ENCODE measurements around the gene DMD. TPM values are rescaled to one million over a fixed set of nuclear protein-coding genes. Genes with fewer than 3 reads are reported as not detected.

DMD gene
- total and polyA plus RNA-seq, 9 donors = 14.0 to 70.5 (median 37.6) TPM

DNA sequence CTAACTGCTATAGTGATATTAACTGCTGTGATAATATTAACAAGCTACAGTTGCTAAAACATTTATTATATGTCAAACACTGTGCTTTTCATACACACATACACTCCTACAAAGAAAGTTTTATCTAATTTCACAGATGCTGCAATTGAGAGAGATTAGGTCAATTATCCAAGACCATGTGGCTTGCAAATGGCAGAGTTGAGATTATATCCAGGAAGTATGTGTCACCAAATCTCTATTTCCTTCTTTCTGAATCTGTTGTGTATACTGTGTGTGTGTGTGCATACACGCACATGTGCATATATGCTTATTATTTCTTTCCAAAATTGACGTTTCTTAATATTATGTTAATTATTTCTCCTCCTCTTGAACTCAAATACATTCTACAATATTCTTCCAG lies 1363.6 kb downstream of the DMD start:
- Histone ChIP-seq H3K9me3 (no peaks in the 10 kb centered on the region), H3K27ac (no peak overlapping the region), H3K27me3 (no peaks in the 10 kb centered on the region), H3K4me3 (no peak overlapping the region), H3K4me1 (ENCODE audit: insufficient read depth) (no peaks in the 10 kb centered on the region), H3K36me3 (no peaks in the 10 kb centered on the region)
- intact Hi-C loops (cut with DNase I) = no loop called here
- WGBS, 3 donors = 62 to 68% (median 64%) methylated on average over 2 of the region's 2 CpGs
- DNase-seq = no peak
- TF ChIP-seq, protein P1, sequence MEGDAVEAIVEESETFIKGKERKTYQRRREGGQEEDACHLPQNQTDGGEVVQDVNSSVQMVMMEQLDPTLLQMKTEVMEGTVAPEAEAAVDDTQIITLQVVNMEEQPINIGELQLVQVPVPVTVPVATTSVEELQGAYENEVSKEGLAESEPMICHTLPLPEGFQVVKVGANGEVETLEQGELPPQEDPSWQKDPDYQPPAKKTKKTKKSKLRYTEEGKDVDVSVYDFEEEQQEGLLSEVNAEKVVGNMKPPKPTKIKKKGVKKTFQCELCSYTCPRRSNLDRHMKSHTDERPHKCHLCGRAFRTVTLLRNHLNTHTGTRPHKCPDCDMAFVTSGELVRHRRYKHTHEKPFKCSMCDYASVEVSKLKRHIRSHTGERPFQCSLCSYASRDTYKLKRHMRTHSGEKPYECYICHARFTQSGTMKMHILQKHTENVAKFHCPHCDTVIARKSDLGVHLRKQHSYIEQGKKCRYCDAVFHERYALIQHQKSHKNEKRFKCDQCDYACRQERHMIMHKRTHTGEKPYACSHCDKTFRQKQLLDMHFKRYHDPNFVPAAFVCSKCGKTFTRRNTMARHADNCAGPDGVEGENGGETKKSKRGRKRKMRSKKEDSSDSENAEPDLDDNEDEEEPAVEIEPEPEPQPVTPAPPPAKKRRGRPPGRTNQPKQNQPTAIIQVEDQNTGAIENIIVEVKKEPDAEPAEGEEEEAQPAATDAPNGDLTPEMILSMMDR (IDR thresholded peaks at IDR 0.05) = no peak
- no peak for TF ChIP-seq POLR2A (IDR thresholded peaks at IDR 0.05)
- TF ChIP-seq EP300 (IDR thresholded peaks at IDR 0.05) = no peak

DNA sequence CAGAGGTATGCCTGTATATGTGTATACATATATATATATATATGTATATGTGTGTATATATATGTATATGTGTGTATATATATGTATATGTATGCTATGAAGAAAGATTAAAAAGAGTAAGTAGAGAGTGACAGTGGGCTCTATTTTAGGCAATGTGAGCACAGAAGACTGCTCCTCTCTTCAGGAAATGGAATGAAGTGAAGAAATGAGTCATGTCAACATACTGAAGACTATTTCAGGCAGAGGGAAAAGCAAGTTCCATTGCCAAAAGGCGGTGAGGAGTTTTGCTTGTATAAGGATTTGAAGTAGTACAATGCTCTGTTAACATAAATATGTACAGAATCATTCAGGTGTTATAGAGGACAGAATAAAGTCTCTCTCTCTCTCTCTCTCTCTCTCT lies 1366.3 kb downstream of the DMD start:
- Histone ChIP-seq H3K4me3 (no peak overlapping the region), H3K36me3 (no peaks in the 10 kb centered on the region), H3K9me3 (no peaks in the 10 kb centered on the region), H3K27me3 (no peaks in the 10 kb centered on the region), H3K27ac (no peak overlapping the region), H3K4me1 (ENCODE audit: insufficient read depth) (no peaks in the 10 kb centered on the region)
- intact Hi-C loops (cut with DNase I) = no loop called here
- TF ChIP-seq POLR2A (IDR thresholded peaks at IDR 0.05) (no peak), EP300 (IDR thresholded peaks at IDR 0.05) (no peak)
- TF ChIP-seq, protein P1 (IDR thresholded peaks at IDR 0.05) = no peak
- WGBS, 3 donors = 63 to 79% (median 64%) methylated on average over 1 of the region's 1 CpG
- DNase-seq = no peak

DNA sequence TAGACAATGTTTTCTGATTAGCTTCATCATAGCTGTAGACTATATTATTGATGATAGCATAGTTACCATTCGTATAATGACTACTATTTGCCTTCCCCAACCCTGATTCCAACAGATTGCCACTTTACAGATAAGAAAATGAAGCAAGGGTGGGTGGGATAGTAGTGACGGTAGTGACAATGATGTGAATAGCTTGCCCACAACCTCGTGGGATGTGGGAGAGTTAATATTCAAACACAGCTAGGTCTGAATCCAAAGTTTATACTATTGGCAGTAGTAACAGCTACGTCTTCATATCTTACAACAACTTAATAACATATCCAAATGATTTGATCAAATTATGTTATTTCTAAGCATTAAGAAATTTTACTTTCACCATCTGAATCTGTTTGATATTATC lies 1372.7 kb downstream of the DMD start:
- DNase-seq = no peak
- H3K27ac ChIP-seq = no peak overlapping the region
- no peaks in the 10 kb centered on the region for H3K27me3 ChIP-seq
- H3K4me1 ChIP-seq (ENCODE audit: insufficient read depth) = no peaks in the 10 kb centered on the region
- no peaks in the 10 kb centered on the region for H3K9me3 ChIP-seq
- H3K36me3 ChIP-seq = no peaks in the 10 kb centered on the region
- 50 to 60% (median 52%) methylated on average over 4 of the region's 4 CpGs for whole genome bisulfite sequencing, 3 donors
- intact Hi-C loops (cut with DNase I) = no loop called here
- TF ChIP-seq, protein P1 (IDR thresholded peaks at IDR 0.05) = no peak
- TF ChIP-seq POLR2A (IDR thresholded peaks at IDR 0.05) (no peak), EP300 (IDR thresholded peaks at IDR 0.05) (no peak)
- H3K4me3 ChIP-seq = no peak overlapping the region

DNA sequence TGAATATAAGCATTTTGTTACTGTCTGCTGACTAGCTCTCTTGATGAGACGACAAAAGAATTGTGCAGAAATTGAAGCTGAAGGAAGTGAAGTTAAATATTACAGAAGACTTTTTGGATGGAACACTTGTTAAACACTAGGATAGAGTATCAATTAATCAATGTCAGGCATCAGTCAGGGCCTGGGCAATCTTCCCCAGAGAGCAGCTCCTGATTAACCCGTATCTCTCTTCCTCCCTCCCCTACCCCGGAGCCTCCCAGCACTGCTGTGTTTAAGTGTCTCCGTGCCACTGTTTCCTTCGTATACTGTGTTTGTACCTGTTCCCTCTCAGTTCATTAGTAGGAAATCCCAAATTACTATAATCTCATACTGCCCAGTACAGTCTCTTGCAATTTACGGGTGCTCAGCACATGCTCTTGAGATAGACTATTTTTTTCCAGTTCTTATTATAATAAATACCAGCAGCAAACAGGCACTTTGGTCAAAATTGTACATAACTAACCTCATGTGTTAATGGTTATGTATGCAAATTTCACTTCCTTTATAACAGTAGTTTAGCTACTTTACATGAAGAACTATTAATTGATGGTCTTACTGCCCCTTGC lies 1373.8 kb downstream of the DMD start:
- Histone ChIP-seq H3K4me1 (ENCODE audit: insufficient read depth) (no peaks in the 10 kb centered on the region), H3K4me3 (no peak overlapping the region), H3K36me3 (no peaks in the 10 kb centered on the region), H3K9me3 (no peaks in the 10 kb centered on the region), H3K27ac (no peak overlapping the region), H3K27me3 (no peaks in the 10 kb centered on the region)
- intact Hi-C loops (cut with DNase I) = no loop called here
- 73 to 77% (median 76%) methylated on average over 6 of the region's 6 CpGs for WGBS, 3 donors
- TF ChIP-seq EP300 (IDR thresholded peaks at IDR 0.05) = no peak
- TF ChIP-seq, protein P1 (IDR thresholded peaks at IDR 0.05) = no peak
- no peak for TF ChIP-seq POLR2A (IDR thresholded peaks at IDR 0.05)
- no peak for DNase-seq

Measured in ovary (tissue), 9 donors.